HCT116 (cell line): Measurements from ENCODE around the gene ZNF853. TPM values are rescaled to one million over a fixed set of nuclear protein-coding genes. Genes with fewer than 3 reads are reported as not detected.

Source experiments
- ATAC-seq: fragments of 200-7000 bp; cut with Tn5 transposase; 2 replicates; pipeline ENCODE4 v1.9.1; 2020; ENCODE audit warnings: mild to moderate bottlenecking, moderate library complexity
- BruUV-seq: library from RNA; stranded (reverse); fragments of 400-500 nt; replicated peaks from 2 replicates; lab custom pipeline; 2021; lab: Mats Ljungman, UMichigan
- CTCF ChIA-PET: fragments of 300-600 bp; sonication (Branson Sonifier 250); formaldehyde crosslinking; loops from one replicate; lab custom pipeline; 2021; ENCODE audit warnings: antibody characterized with exemption; lab: Charles Lee
- POLR2A ChIA-PET: fragments of 300-600, 350-600 bp; sonication (Branson Sonifier 250); formaldehyde crosslinking; loops from one replicate; lab custom pipeline; 2021; ENCODE audit warnings: antibody characterized with exemption; lab: Charles Lee
- RAD21 ChIA-PET, 2 experiments: fragments of 300-600 bp; sonication (Branson Sonifier 250); formaldehyde crosslinking; loops; one replicate each; lab custom pipeline; 2023; ENCODE audit warnings: low total read pairs in 2 of 2; ENCODE audit not compliant: uncharacterized antibody in 2 of 2, unreplicated experiment in 2 of 2, low non-redundant PET in 1 of 2; lab: Charles Lee
- DNase-seq: peaks from one replicate; pipeline ENCODE4 v3.0.0-alpha.2; 2010; ENCODE audit warnings: low read depth, low spot score
- H2AFZ ChIP-seq: fragments of 200-600 bp; shearing (Covaris generic), sonication (generic); 2 replicates; pipeline ENCODE4 v1.6.1; 2017; ENCODE audit warnings: low read depth, mixed run types, mixed read lengths, antibody characterized with exemption, low read length; ENCODE audit not compliant: poor library complexity, severe bottlenecking
- H3K27ac ChIP-seq: 2 replicates; pipeline ENCODE4 v1.5.1; 2012; ENCODE audit warnings: low read depth, low read length
- H3K27me3 ChIP-seq: fragments of 200-600 bp; sonication (generic); 2 replicates; pipeline ENCODE4 v1.6.1; 2016; ENCODE audit warnings: mixed run types, low read length, mixed read lengths; ENCODE audit not compliant: insufficient read depth
- H3K36me3 ChIP-seq, 2 experiments: fragments of 200-500 bp in 1 of 2; fragments of 200-600 bp in 1 of 2; sonication (Bioruptor generic) in 1 of 2; sonication (generic) in 1 of 2; 2 replicates each; pipeline versions ENCODE4 v1.5.1 to v1.6.1; 2014 to 2016; ENCODE audit warnings: low read length in 2 of 2, inconsistent platforms in 1 of 2, mixed read lengths in 1 of 2, mixed run types in 1 of 2; ENCODE audit not compliant: insufficient read depth in 2 of 2, control insufficient read depth in 1 of 2
- H3K4me1 ChIP-seq, 2 experiments: fragments of 200-600 bp in 1 of 2; sonication (generic) in 1 of 2; 2 replicates each; pipeline versions ENCODE4 v1.5.1 to v1.6.1; 2012 to 2017; ENCODE audit warnings: low read length in 2 of 2, inconsistent platforms in 1 of 2, mild to moderate bottlenecking in 1 of 2, mixed read lengths in 1 of 2, mixed run types in 1 of 2, moderate library complexity in 1 of 2; ENCODE audit not compliant: insufficient read depth in 2 of 2, control insufficient read depth in 1 of 2
- H3K4me2 ChIP-seq: fragments of 200-600 bp; sonication (generic); 2 replicates; pipeline ENCODE4 v1.6.1; 2017; ENCODE audit warnings: mixed run types, low read length, mixed read lengths
- H3K4me3 ChIP-seq, 2 experiments: fragments of 200-600 bp in 1 of 2; sonication (generic) in 1 of 2; replicated peaks in 1 of 2; 2 replicates each; pipeline ENCODE4 v1.5.1; 2011 to 2016; ENCODE audit warnings: low read length in 2 of 2, control low read depth in 1 of 2, low read depth in 1 of 2, mild to moderate bottlenecking in 1 of 2, mixed read lengths in 1 of 2, mixed run types in 1 of 2
- H3K79me2 ChIP-seq: fragments of 200-600 bp; sonication (generic); 2 replicates; pipeline ENCODE4 v1.6.1; 2017; ENCODE audit warnings: mild to moderate bottlenecking, mixed run types, low read length, moderate library complexity, mixed read lengths; ENCODE audit not compliant: insufficient read depth
- H3K9ac ChIP-seq: fragments of 200-600 bp; sonication (generic); 2 replicates; pipeline ENCODE4 v1.6.1; 2016; ENCODE audit warnings: low read length, mixed read lengths
- H3K9me2 ChIP-seq: fragments of 200-600 bp; sonication (generic), shearing (Covaris generic); 2 replicates; pipeline ENCODE4 v1.6.1; 2017; ENCODE audit warnings: mixed run types, mild to moderate bottlenecking, moderate library complexity; ENCODE audit not compliant: insufficient read depth
- H3K9me3 ChIP-seq, 2 experiments: fragments of 200-500 bp in 1 of 2; fragments of 200-600 bp in 1 of 2; sonication (Bioruptor generic) in 1 of 2; sonication (generic) in 1 of 2; 2 replicates each; pipeline ENCODE4 v1.6.1; 2014 to 2017; ENCODE audit warnings: low read length in 2 of 2, mixed read lengths in 2 of 2, inconsistent platforms in 1 of 2, low read depth in 1 of 2, mild to moderate bottlenecking in 1 of 2, mixed run types in 1 of 2, moderate library complexity in 1 of 2; ENCODE audit not compliant: control insufficient read depth in 1 of 2, insufficient read depth in 1 of 2
- H4K20me1 ChIP-seq: fragments of 200-600 bp; sonication (generic), shearing (Covaris generic); 2 replicates; pipeline ENCODE4 v1.6.1; 2017; ENCODE audit warnings: mixed run types, mild to moderate bottlenecking, moderate library complexity; ENCODE audit not compliant: insufficient read depth
- ATF3 ChIP-seq: IDR thresholded peaks from 2 replicates; pipeline ENCODE4 v1.6.1; 2012
- CEBPB ChIP-seq: IDR thresholded peaks from 2 replicates; pipeline ENCODE4 v1.6.1; 2012; ENCODE audit warnings: low read depth
- CTCF ChIP-seq, 3 experiments: fragments of 200-600 bp in 1 of 3; sonication (generic) in 1 of 3; IDR thresholded peaks in 2 of 3; conservative IDR thresholded peaks in 1 of 3; 2 replicates each; pipeline ENCODE4 v1.5.1; 2012 to 2017; ENCODE audit warnings: low read depth in 2 of 3, low read length in 2 of 3, antibody characterized with exemption in 1 of 3, borderline replicate concordance in 1 of 3, control low read depth in 1 of 3, mild to moderate bottlenecking in 1 of 3, mixed read lengths in 1 of 3, mixed run types in 1 of 3, moderate library complexity in 1 of 3; ENCODE audit not compliant: insufficient read depth in 1 of 3
- EZH2phosphoT487 ChIP-seq: fragments of 200-600 bp; IDR thresholded peaks from 2 replicates; pipeline ENCODE4 v1.6.1; 2018; ENCODE audit warnings: antibody characterized with exemption, borderline replicate concordance
- MAX ChIP-seq: IDR thresholded peaks from 2 replicates; pipeline ENCODE4 v1.6.1; 2012
- POLR2A ChIP-seq: IDR thresholded peaks from 2 replicates; pipeline ENCODE4 v1.7.0; 2011; ENCODE audit warnings: borderline replicate concordance; ENCODE audit not compliant: insufficient read depth, insufficient read length; ENCODE audit errors: extremely low read depth
- RAD21 ChIP-seq: IDR thresholded peaks from 2 replicates; pipeline ENCODE4 v1.6.1; 2012; ENCODE audit warnings: low read depth, mild to moderate bottlenecking
- REST ChIP-seq: IDR thresholded peaks from 2 replicates; pipeline ENCODE4 v1.6.1; 2012; ENCODE audit warnings: low read depth
- SP1 ChIP-seq: IDR thresholded peaks from 2 replicates; pipeline ENCODE4 v1.6.1; 2012; ENCODE audit warnings: low read depth
- ZBTB33 ChIP-seq: IDR thresholded peaks from 2 replicates; pipeline ENCODE4 v1.6.1; 2011; ENCODE audit warnings: mild to moderate bottlenecking, low read length, moderate library complexity; ENCODE audit not compliant: insufficient replicate concordance; ENCODE audit errors: extremely low read depth
- intact Hi-C: fragments of 100-400 bp; cut with micrococcal nuclease; formaldehyde crosslinking; loops from 2 replicates; pipeline ENCODE4 v1.10.0; 2022
- total RNA-seq: library from RNA; stranded (reverse); gene quantifications from one replicate; pipeline ENCODE4 v1.2.1, GENCODE V29; 2021; ENCODE audit not compliant: unreplicated experiment

ZNF853 gene
- total RNA-seq, 1 experiment from 2014 or later: 0.05 TPM

GRCh38 chr7:6622134-6622710 is 6.8 kb downstream of the ZNF853 start (continued):
- TF ChIP-seq MAX (no peak), EZH2phosphoT487 (no peak), CTCF (IDR thresholded peaks at IDR 0.05 in 2 of 3, conservative IDR thresholded peaks at IDR 0.05 in 1 of 3; ENCODE audit: borderline replicate concordance in 1 of 3, insufficient read depth in 1 of 3, low read depth in 2 of 3, low read length in 2 of 3) (no peak), SP1 (no peak), ATF3 (no peak)

GRCh38 chr7:6623589-6624245 is 8.3 kb downstream of the ZNF853 start:
- H3K36me3 ChIP-seq: no peaks in the 10 kb centered on the region
- H3K9ac ChIP-seq: no peak overlapping the region
- DNase-seq: no peak
- no peak overlapping the region for H2AFZ ChIP-seq
- no TSS peak for BruUV-seq
- no peak overlapping the region for H3K4me2 ChIP-seq
- no peak overlapping the region for H3K4me3 ChIP-seq
- H3K27ac ChIP-seq: no peak overlapping the region
- no peaks in the 10 kb centered on the region for H3K4me1 ChIP-seq
- no peak for ATAC-seq
- no peaks in the 10 kb centered on the region for H3K79me2 ChIP-seq
- no peaks in the 10 kb centered on the region for H3K9me2 ChIP-seq
- TF ChIP-seq ZBTB33: no peak
- no peak for TF ChIP-seq POLR2A
- TF ChIP-seq RAD21: no peak
- no peak for TF ChIP-seq CEBPB
- TF ChIP-seq REST: no peak
- intact Hi-C loops: no loop called here
- H3K9me3 ChIP-seq: no peaks in the 10 kb centered on the region
- peaks cover 3% of the 10 kb centered on the region; the same call in 1 of the 2 replicates for H3K27me3 ChIP-seq
- CTCF ChIA-PET: no interaction called here
- RAD21 ChIA-PET: no interaction called here
- H4K20me1 ChIP-seq: no peaks in the 10 kb centered on the region
- POLR2A ChIA-PET: no interaction called here
